LHCN-M2 (cell line): Measurements from ENCODE around the gene PRKCH. TPM values are rescaled to one million over a fixed set of nuclear protein-coding genes. Genes with fewer than 3 reads are reported as not detected.

Experiments
- DNase-seq: peaks from one replicate; pipeline ENCODE4 v3.0.0-alpha.2; 2012; ENCODE audit warnings: low read depth
- total RNA-seq: library from RNA; depleted of rRNA; stranded (reverse); fragments of >200 nt; gene quantifications from 2 replicates; pipeline ENCODE4 v1.2.3, GENCODE V29; 2014

PRKCH gene
- total RNA-seq, 1 experiment from 2014 or later, result 13.8 TPM

DNA sequence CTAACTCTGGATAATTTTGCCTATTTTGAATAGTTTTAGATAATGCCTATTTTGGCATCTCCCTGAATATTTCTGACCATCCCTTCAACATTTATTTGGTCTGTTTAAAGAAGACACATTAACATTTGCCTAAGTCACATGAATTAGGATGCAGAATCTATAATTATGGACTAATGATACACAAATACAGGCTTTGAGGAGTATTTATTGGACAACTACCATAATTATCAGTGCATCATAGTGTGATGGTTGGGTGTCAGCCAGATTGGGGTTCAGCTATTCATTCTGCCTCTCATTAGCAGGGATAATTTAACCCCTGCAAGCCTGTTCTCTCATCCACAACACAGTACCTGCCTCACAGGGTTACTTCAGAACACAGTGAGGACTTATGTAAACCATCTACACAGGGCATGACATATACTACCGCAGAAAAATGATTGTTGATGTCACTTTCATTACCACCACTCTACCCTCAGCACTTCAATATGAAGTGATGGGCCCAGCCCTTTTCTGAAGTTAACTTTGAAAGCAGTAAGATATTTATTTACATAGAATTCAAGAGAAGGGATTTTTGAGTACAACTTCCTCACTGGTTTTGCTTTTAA lies 14.4 kb downstream of the PRKCH start:
- no peak for DNase-seq

DNA sequence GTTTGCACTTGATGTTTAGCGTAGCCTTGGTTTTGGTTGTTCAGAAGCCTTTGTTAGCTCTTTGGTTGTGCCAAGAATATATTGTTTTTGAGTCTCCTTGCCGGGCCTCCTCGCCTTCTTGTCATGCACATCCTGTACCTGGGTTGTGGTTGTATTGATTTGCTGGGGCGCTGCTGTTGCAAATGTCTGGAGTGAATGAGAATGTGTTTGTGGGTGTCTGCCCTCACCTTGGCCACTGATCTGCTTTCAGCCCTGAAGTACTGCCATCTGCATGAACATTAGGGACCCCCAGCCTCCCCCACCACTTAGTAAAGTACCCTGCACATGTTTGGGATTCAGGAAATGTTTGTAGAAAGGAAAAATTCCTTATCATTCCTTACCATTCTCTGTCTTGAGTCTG lies 16.5 kb downstream of the PRKCH start:
- DNase-seq, result no peak

DNA sequence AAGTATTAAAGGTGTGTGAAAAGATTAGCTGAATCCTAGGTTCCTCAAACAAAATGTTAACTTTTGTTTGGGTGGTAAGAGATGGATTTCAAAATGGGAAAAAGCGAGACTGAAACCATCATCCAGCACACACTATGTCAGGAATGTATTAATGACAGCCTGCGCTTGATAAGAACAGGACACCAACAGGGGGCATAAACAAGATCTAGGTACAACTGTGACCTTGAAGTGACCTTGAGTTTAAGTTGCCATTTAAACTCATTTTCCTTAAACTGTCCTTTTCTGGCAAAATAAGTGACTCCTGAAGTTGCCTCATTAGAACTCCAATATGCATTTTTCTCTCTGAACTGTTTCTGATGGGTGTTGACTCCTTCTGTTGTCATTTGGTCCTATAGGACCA lies 17.1 kb downstream of the PRKCH start:
- DNase-seq, result no peak

DNA sequence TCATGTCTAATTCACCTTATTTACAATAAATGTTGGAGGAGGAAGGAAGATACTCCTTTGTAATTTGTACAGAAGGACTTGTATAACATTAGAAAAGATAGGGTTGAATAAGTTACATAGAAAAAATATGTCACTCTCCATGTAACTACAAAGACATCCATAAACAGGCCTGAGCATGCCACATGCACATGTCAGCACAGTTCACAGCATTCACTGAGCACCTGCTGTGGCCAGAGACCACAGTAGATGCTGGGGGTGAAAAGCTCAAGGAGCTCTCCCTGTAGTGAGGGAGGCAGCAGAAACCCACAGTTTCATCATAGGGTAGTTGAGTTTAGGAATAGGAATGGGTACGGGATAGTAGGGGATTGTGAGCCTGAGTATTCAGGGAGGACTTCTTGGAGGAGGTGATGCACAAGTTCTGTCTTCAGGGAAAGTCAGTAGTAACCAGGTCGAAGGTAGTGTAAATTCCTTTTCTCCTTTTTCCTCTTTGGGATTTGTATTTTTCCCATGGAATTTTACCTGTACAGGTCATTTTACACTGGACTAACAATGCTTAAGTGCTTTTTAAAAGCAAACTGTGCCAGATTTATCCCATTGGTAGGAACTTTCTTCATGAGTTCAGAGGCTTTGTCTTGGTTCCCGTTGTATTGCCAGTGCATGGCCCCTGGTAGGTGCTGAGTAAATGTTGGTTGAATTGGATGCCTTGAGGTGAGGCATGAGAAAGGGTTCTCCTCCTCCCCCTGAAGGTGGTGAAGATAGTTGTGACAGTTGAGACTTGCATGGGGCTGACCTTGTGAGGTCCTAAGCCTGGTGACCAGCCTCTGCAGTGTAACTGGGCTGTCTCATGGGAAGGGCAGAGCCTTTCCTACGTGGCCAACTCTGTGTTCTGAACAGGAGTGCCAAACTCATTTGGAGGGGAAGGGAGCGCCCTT lies 20.2 kb downstream of the PRKCH start:
- no peak for DNase-seq

DNA sequence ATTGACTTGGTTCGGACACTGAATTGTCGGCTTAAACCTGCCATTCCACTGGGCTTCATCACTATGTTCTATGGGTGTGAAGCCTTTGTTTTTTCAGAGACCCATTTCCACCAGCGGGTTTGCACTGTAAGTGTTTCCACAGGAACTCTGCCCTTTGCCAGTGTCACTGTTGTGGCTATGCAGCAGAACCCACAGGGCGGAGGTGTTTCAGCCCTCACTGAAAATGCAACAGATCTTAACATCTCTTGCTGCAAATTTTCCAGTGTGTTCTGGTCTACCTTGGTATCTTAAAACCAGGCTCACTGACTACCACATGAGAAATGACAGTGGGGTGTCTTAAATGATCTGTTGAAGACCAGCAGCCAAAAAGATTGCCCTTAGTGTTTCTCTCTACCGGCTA lies 21.1 kb downstream of the PRKCH start:
- DNase-seq, result no peak

DNA sequence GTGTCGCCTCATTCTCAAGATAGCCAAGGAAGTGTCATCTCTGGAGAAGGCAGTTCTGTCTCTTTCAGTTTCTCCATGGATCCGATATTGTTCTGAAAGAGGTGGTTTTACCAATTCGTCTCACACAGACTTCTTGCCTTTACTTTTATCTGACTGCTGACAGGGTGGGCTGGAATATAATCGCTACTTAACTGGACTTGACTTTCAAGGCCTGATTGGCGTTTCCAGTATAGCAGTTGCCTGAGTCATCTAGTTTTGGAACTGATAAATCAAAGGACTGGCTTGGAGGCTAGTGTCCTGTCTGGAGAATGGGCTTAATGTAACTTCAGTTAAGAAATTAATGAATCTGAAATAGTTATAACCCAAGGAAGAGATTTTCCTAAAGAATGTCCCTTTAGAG lies 21.6 kb downstream of the PRKCH start:
- no peak for DNase-seq

DNA sequence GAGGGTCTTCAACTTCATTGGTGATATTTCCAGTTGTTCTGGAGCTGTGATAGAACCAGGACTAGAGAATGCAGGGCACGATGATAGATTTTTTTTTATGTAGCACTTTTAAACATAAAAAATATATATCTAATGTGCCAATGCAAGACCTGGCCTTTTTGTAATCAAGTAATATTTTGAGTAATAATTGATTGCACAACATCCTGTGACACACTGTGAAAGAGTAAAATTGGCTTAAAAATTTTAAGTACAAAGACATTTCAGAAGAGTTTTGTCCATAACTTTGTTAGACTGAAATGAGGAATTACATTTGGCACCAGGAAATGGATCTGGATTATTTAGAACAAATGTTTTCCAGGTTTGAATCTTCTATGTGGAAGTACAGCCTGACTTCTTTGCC lies 22.1 kb downstream of the PRKCH start:
- DNase-seq, result no peak

DNA sequence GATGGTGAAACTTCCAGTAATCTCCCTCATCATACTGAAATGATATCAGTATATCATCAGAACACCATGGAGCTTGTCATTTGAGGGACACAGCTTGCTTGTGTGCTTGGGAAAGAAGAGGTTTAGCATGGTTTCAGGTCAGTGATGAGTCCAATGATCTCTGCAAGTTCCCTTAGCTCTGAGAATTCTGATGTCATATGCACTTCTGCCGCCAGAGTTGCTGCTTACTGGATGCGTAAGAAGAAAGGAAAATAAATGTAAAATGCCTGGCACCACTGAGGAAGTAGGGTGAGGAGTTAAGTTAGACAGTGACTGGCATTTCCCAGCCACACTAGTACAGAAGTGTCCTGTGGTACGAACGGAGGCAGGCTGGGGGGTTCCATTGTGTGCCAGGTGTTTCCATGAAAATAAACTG lies 22.6 kb downstream of the PRKCH start:
- no peak for DNase-seq

DNA sequence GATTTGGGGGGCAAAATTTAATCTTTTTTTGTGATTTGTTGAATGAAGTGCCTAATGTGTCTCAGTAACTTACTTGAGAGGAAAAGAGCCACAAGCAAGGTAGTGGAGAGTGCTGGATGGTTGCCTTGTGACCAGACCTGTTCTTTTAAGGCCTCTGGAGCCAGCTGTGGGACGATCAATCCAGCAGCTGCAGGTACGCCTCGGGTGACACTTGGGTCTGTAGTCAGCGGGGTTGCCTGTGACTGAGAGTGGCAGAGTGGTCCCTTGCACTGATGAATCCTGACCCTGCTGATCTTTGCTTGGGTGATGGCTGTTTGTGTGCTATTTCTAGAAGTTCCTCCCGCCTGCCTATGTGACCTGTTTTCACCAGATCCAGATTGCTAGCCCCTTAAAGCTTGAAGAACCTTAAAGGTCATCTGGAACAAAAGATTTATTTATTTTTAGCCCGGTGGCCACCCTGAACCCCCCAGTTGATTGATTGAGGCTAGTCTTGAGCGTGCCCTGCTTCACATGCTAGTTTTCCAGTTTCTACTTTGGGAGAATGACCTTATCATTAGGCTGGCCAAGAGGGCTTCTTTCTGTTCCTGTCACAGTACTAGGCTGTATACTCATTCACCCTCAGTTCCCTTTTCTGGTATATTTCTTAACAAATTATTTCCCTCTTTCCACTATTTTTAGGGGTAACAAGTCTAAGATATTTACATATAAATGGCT lies 23.2 kb downstream of the PRKCH start:
- no peak for DNase-seq

DNA sequence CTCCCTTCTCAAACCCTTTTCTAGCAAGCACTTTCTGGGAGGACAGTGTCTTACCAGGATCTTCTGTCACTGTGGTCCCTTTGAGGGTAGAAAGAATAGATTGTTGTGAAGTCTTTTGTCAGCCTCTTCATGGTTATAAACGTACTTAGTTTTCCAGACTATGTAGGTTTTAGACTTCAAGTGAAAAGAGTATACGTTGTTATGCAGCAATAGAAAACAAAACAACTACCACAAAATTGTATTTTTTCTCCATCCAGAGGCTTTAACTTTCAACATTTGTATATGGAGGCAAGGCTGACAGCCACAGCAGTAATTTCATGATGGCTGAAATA lies 23.7 kb downstream of the PRKCH start:
- no peak for DNase-seq

DNA sequence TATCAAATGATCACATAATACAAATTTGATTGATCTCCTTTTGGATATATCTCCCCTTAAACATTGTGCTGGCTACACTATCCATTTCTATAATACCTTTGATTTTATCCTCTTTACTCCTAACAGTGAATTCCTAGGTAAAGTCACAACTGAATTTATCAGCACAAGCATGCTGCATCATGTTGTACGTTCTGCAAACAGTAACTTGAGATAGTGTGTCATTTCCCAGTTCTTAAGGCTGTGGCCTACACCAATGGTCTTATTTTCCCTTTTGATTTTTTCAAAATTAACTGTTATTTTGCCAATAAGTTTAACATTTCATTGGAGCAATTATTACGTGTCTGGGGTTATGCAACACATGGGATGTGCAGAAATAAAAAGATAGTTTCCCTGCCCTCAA lies 24.8 kb downstream of the PRKCH start:
- no peak for DNase-seq

DNA sequence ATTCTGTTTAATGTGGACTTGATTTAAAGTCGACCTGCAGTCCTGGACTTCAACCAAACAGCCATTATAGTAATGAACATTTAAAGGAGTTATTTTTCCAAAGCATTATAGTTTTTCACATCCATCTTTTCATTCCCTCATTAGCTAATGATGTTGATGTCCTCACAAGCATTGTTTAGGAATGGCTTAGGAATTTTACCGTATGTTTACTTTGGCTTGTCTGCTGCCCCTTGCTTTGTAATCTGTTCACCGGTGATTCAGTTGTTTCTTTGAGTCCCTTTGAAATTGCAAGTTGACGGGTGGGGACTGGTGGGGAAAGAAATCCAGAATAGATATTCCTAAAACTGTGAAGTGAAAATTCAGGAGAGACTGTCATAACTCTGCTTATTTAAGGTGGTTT lies 25.4 kb downstream of the PRKCH start:
- DNase-seq, result no peak

DNA sequence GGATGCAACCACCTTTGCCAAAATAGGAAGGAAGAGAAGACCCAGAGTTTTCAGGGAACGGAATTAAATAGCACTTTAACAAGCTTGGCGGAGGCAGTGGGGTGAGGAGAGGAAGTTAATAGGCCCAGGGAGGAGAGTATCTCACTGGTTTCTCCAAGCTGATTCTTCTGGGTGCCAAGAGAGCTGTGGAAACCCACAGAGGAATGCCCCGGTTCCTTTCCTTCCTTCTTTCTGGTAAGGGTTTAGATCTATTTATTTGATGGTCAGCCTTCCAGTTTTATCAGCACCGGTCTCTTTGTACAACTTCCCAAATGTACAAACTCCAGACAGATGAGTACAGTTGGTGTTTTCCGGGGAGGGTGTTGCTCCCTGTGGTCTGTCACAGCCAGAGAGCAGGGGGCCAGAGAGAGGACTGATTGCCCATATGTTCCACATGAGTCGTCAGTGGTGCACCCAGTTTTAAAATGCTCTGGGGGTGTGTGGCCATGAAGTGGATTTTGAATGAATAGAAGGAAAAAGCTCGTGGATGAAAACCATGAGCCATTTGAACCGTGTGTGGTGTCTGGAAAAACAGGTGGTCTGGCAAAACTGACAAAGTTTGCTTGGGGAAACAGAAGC lies 26.6 kb downstream of the PRKCH start:
- DNase-seq, result peak; percentile 15

DNA sequence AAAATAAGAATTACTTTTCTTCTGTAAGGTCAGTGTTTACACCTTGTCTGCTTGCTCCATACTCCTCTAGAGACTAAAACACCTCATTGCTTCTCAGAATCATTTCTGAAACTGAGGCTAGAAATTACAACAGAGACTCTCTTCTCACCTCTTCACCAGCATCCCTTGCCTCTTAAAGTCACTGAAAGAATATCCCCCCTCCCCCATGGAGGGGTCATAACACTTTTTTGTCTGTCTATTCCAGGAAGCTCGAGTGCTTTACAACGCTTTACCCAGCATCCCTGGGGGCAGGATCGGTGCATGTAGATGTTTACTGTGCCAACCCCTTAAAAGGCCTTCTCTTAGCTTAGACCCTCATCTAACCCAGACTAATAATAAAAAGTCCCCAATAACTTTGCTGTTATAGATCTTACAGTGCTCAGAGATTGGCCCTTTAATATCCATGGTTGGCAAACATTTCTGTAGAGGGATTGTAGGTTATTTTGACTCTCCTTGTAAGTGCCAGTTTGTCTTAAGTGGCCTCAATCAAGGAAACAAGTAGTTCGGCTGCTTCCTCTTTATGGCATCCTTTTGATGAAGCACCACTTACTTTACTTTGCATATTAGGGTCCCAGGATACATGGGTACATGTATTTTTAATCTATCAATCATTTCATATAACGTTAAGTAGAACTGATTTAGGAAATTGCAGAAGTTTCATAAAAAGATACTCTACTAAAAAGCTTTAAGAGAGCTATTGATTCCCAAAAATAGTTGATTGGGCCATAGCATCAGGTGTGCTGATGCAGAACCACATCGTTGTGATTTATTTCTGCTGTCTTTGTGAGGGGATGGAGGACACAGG lies 29.3 kb downstream of the PRKCH start:
- DNase-seq, result no peak

DNA sequence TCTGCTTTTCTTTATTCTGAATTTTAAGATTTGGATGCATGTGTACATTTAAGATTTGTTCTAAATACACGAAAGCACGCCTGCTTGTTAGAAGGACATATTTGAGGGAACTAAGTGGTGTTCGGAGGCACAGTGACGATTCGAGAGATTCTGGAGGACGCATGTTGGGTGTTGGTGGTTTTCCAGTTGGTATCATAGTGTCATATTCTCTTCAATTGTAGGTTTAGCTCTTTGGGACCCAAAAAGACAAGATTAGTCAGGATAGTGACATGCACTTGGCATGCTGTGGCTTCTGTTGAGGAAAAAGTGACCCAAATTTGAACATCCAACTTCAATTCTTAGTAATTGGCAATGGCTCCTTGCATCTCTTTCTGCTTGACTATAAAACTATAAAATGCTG lies 30.1 kb downstream of the PRKCH start:
- no peak for DNase-seq

DNA sequence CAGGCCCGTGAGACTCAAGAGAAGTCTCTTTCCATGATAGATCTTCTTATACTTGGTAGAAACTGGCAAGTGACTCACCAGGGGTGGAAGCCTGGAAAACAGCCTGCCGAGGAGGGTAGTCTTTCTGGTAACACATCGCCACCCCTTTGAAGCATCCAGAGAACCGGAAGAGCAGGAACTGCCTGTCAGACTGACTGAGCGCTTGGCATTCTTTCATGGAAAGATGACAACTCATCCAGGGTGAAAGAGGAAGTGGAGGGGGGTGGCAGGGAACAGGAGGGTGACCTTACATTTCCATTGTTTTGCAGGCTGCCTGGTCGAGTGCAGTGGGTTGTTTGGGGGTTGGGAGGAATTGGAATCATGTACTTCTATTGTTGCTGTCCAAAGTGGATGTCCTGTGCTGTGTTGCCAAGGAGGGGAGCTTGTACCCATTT lies 34.5 kb downstream of the PRKCH start:
- peak; percentile 70 for DNase-seq

DNA sequence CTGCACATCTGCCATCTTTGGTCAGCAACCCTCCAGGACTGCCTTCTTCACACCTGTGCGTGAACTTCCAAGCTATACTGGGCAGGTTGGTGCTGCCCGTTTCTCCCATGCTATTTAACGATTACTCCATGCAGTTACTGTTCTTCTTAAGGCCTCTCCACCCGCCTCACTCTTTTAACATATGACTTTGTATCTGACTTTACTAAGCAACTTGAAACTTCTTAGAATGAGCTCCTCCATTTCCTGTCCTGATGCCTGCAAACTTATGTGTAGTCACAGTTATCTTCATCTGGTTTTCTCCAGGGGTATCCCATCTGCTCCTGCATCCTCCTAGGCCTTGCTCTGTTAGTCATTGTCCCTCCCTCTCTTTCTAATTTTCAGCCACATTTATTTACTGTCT lies 35.7 kb downstream of the PRKCH start:
- DNase-seq, result no peak

DNA sequence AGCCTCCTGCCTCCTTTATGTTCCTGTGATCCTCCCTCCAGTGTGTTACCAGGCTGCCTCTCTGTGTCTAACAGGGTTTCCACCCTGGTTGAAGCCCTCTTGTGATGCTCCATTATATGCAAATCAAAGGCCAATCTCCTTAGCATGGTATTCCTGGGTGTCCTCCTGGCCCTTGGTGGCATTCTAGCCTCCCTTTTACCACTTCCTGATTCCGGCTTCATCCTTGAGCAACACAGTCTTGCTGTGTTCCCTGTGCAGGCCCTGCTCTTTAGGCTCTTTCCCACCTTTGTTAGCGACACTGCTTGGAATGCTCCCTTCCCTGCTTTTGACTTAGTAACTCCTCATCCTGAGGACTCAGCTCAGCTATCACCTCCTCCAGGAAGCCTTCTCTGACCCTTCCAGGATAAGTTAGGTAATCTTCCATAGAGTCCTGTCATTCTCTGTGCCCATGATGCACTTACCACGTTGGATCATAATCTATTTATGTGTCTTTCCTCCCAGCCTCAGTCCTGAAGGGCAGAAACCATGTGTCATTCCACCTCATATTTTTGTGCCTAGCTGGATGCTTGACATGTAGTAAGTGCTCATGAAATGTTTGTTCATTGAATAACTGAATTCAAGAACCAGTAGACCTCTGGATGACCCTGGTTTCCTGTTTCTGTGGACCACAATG lies 37.3 kb downstream of the PRKCH start:
- DNase-seq, result no peak

DNA sequence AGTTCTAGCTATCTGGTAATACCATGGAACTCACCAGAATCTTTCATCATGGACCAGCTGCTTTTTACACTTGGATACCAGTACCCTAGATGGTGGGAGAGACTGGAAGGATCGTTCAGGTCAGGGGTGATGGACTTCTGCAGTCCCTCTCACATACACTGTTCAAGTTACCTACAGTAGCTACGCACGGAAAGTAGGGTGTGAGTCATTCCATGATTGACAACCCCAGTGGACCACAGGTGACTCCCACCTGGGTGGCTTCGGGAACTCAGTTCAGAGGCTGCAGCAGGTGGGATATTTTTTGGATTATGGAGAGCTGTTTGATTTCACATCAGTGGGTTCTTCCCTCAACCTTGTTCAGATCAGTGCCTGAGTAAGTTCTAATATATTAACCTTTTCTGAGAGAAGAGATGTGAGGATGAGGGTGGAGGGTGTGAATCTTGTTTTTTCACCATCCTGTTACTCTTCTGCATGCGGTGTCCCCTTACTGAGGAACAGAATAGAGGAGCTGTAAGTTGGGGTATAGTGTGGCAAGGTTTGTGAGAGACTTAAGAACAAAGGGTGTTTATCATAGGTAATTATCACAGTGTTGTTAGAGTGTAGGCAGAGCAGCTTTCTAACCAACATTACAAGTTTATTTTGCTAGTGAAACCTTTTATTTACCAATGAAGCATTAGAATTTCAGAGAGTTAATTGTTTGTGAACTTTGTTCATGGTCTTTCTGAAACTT lies 39.6 kb downstream of the PRKCH start:
- DNase-seq, result no peak
